GM12878 (cell line): ENCODE measurements around the gene GPR61. TPM values are rescaled to one million over a fixed set of nuclear protein-coding genes. Genes with fewer than 3 reads are reported as not detected.

ENCODE experiments used
- ATAC-seq: fragments of 200-7000 bp; cut with Tn5 transposase; 3 replicates; pipeline ENCODE4 v1.9.1; 2020; ENCODE audit warnings: mild to moderate bottlenecking, moderate library complexity
- BruUV-seq: library from RNA; stranded (reverse); fragments of 400-500 nt; replicated peaks from 2 replicates; lab custom pipeline; 2021; lab: Mats Ljungman, UMichigan
- CTCF ChIA-PET: fragments of 300-600 bp; sonication (Branson Sonifier 250); formaldehyde crosslinking; extraction: SDS; loops from one replicate; lab custom pipeline; 2021; ENCODE audit warnings: inconsistent platforms; lab: Yijun Ruan, JAX
- POLR2A ChIA-PET: fragments of 350-600 bp; formaldehyde crosslinking; extraction: SDS; loops from one replicate; lab custom pipeline; 2021; ENCODE audit warnings: inconsistent platforms; lab: Charles Lee
- RAD21 ChIA-PET: fragments of 300-600 bp; sonication (Branson Sonifier 250); formaldehyde crosslinking; loops from one replicate; lab custom pipeline; 2023; ENCODE audit warnings: antibody characterized with exemption; ENCODE audit not compliant: unreplicated experiment; lab: Charles Lee
- SMC1A ChIA-PET: fragments of 300-600 bp; sonication (Branson Sonifier 250); formaldehyde crosslinking; loops from one replicate; lab custom pipeline; 2023; ENCODE audit not compliant: unreplicated experiment, uncharacterized antibody; lab: Charles Lee
- DNase-seq: peaks from one replicate; pipeline ENCODE4 v3.0.0-alpha.2; 2011; ENCODE audit warnings: low read depth, low spot score
- FAIRE-seq: peaks from 3 replicates; lab custom pipeline; 2011; peaks lifted over from hg19 to GRCh38; lab: Jason Lieb, UNC
- H2AFZ ChIP-seq: 2 replicates; pipeline ENCODE4 v1.6.0; 2011; ENCODE audit warnings: low read depth, low read length, control low read depth; ENCODE audit not compliant: control insufficient read depth
- H3K27ac ChIP-seq: 2 replicates; pipeline ENCODE4 v1.5.1; 2011; ENCODE audit warnings: control low read depth; ENCODE audit not compliant: control insufficient read depth, insufficient read depth
- H3K27me3 ChIP-seq, 2 experiments: replicated peaks in 1 of 2; 2 replicates each; pipeline versions ENCODE4 v1.6.0 to v1.6.1; 2011; ENCODE audit warnings: low read length in 1 of 2; ENCODE audit not compliant: control insufficient read depth in 2 of 2, insufficient read depth in 2 of 2
- H3K36me3 ChIP-seq, 2 experiments: 2 replicates each; pipeline ENCODE4 v1.5.1; 2011; ENCODE audit warnings: low read length in 1 of 2; ENCODE audit not compliant: control insufficient read depth in 2 of 2, insufficient read depth in 2 of 2
- H3K4me1 ChIP-seq: 2 replicates; pipeline ENCODE4 v1.6.1; 2011; ENCODE audit warnings: mild to moderate bottlenecking, low read length, moderate library complexity, mixed read lengths; ENCODE audit not compliant: control insufficient read depth, insufficient read depth
- H3K4me2 ChIP-seq: 2 replicates; pipeline ENCODE4 v1.6.0; 2011; ENCODE audit warnings: control low read depth; ENCODE audit not compliant: control insufficient read depth, insufficient read depth
- H3K4me3 ChIP-seq: fragments of 200-600 bp; sonication (generic); 2 replicates; pipeline ENCODE4 v1.5.1; 2016
- H3K79me2 ChIP-seq: 2 replicates; pipeline ENCODE4 v1.6.0; 2011; ENCODE audit warnings: low read length; ENCODE audit not compliant: control insufficient read depth, insufficient read depth
- H3K9ac ChIP-seq: 2 replicates; pipeline ENCODE4 v1.8.0; 2011; ENCODE audit warnings: low read length, control low read depth, mixed read lengths; ENCODE audit not compliant: control insufficient read depth, insufficient read depth
- H3K9me3 ChIP-seq: replicated peaks from 3 replicates; pipeline ENCODE4 v1.5.1; 2011; ENCODE audit warnings: mild to moderate bottlenecking, low read length; ENCODE audit not compliant: control insufficient read depth, insufficient read depth
- H4K20me1 ChIP-seq: 2 replicates; pipeline ENCODE4 v1.6.0; 2011; ENCODE audit not compliant: control insufficient read depth, insufficient read depth
- CHD2 ChIP-seq: IDR thresholded peaks from 2 replicates; pipeline ENCODE4 v1.6.1; 2011; ENCODE audit warnings: low read depth, low read length, improper control_type of control experiment, borderline replicate concordance
- DPF2 ChIP-seq: fragments of 450-650 bp; IDR thresholded peaks from 2 replicates; pipeline ENCODE4 v1.6.1; 2017; ENCODE audit warnings: mild to moderate bottlenecking
- GABPA ChIP-seq: IDR thresholded peaks from 2 replicates; pipeline ENCODE4 v1.6.1; 2014; ENCODE audit warnings: antibody characterized with exemption, low read depth, mild to moderate bottlenecking, inconsistent platforms
- HDAC6 ChIP-seq: fragments of 200-600 bp; sonication (generic); IDR thresholded peaks from one replicate; pipeline ENCODE4 v1.8.0; 2017; ENCODE audit warnings: antibody characterized with exemption; ENCODE audit not compliant: unreplicated experiment
- IKZF1 ChIP-seq: fragments of 450-650 bp; conservative IDR thresholded peaks from 2 replicates; pipeline ENCODE4 v1.6.1; 2017; ENCODE audit warnings: antibody characterized with exemption, mild to moderate bottlenecking
- NBN ChIP-seq: fragments of 450-650 bp; IDR thresholded peaks from 2 replicates; pipeline ENCODE4 v1.6.1; 2016
- NR2C1 ChIP-seq: fragments of 450-650 bp; IDR thresholded peaks from 2 replicates; pipeline ENCODE4 v1.6.1; 2017; ENCODE audit warnings: antibody characterized with exemption, mild to moderate bottlenecking, moderate library complexity
- NRF1 ChIP-seq: conservative IDR thresholded peaks from 2 replicates; pipeline ENCODE4 v1.6.1; 2011; ENCODE audit warnings: mild to moderate bottlenecking, low read depth, low read length, improper control_type of control experiment
- PML ChIP-seq: IDR thresholded peaks from 2 replicates; pipeline ENCODE4 v1.6.1; 2012; ENCODE audit warnings: low read length, inconsistent platforms
- SIX5 ChIP-seq: IDR thresholded peaks from 2 replicates; pipeline ENCODE4 v1.6.1; 2011; ENCODE audit warnings: mild to moderate bottlenecking, low read depth, low read length, moderate library complexity; ENCODE audit not compliant: severe bottlenecking
- SP1 ChIP-seq: IDR thresholded peaks from one replicate; pipeline ENCODE4 v1.6.1; 2011; ENCODE audit warnings: low read depth, low read length
- SREBF2 ChIP-seq: IDR thresholded peaks from 2 replicates; pipeline ENCODE4 v1.6.1; 2012; ENCODE audit warnings: mild to moderate bottlenecking, low read length
- TCF3 ChIP-seq: IDR thresholded peaks from 2 replicates; pipeline ENCODE4 v1.6.1; 2012; ENCODE audit warnings: low read depth, mild to moderate bottlenecking, low read length, borderline replicate concordance; ENCODE audit not compliant: insufficient read depth
- WGBS: methylation state at CpG from one replicate; pipeline ENCODE4 v1.1.6; 2016; ENCODE audit warnings: low lambda C conversion rate; ENCODE audit not compliant: insufficient replicate concordance, insufficient coverage; ENCODE audit errors: missing lambda C conversion rate; 5-methylcytosine and 5-hydroxymethylcytosine counted together
- in situ Hi-C: fragments of 300-500 bp; cut with MboI; formaldehyde crosslinking; loops from 9 replicates; pipeline ENCODE4 v1.14.3; 2018; ENCODE audit warnings: mixed read lengths
- intact Hi-C: fragments of 100-400 bp; cut with micrococcal nuclease; formaldehyde crosslinking; loops from one replicate; pipeline ENCODE4 v1.14.2; 2022; ENCODE audit not compliant: unreplicated experiment
- polyA plus RNA-seq, 11 experiments: library from polyadenylated mRNA; depleted of rRNA in 4 of 11; unstranded in 6 of 11; stranded (reverse) in 5 of 11; fragments of >200 nt; fragmentation: Nextera tagmentation in 4 of 11; fragmentation: Illumina TruSeq in 1 of 11; extraction: Ambion mirVana in 4 of 11; extraction: Trizol in 1 of 11; gene quantifications; 1 replicate in 1 of 11; 2 replicates in 10 of 11; pipeline versions ENCODE4 v1.2.1 to v1.2.3, GENCODE V29; 2011 to 2016; ENCODE audit warnings: inconsistent platforms in 2 of 11, missing spikeins in 2 of 11, low read depth in 1 of 11
- total RNA-seq, 4 experiments: library from RNA; depleted of rRNA in 3 of 4; stranded (reverse); fragments of >200 nt in 3 of 4; fragmentation: Illumina TruSeq in 1 of 4; extraction: Trizol in 1 of 4; gene quantifications; 2 replicates each; pipeline versions ENCODE4 v1.2.1 to v1.2.3, GENCODE V29; 2013 to 2021
- TF ChIP-seq, protein P1 (sequence below): fragments of 450-650 bp; IDR thresholded peaks from 2 replicates; pipeline ENCODE4 v1.6.1; 2017; ENCODE audit warnings: mild to moderate bottlenecking
- TF ChIP-seq, protein P2 (sequence below): fragments of 450-650 bp; IDR thresholded peaks from 2 replicates; pipeline ENCODE4 v1.6.1; 2018; ENCODE audit warnings: mild to moderate bottlenecking, low read depth, moderate library complexity; ENCODE audit not compliant: partially characterized antibody
- TF ChIP-seq, protein P3 (sequence below): IDR thresholded peaks from 2 replicates; pipeline ENCODE4 v1.6.1; 2011; ENCODE audit warnings: borderline replicate concordance, low read depth, mild to moderate bottlenecking, moderate library complexity, mixed read lengths, low read length; ENCODE audit not compliant: insufficient read depth; ENCODE audit errors: extremely low read length

Gene GPR61
- total and polyA plus RNA-seq, 10 of the 15 experiments (the other 5 are each of a cell fraction or from before 2014, with no cell fraction given), result 0.19 to 1.1 (median 0.35) TPM; not detected in 2

DNA sequence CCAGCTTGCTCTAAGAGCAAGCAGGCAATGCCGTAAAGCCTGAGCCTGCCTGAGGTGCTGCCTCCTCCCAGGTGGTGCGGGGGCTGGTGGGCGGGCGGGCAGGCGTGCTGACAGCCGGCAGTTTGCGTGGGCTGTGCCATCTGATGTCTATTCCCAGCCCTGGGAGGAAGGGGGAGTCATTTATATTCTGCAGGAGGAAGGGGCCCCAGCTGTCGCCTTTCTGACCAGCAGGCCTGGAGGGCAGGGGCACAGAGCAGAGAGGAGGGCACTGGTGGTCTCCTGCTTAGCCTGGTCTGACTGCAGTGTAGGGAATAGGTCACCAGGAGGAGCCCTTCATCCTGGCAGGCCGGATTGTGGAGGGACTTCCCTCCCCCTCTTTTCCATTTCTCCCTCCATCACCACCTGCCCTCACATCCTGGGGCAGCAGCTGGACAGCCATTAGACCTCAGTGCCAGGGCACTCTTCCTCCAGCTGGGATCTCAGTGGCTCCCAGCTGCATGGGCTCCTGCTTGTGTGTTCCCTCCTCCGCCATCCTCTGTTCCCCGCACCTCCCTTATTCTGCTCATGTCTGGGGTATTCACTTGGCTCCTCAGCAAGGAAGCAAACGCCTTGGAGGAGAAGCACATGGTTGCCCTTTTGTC, 41.4 kb upstream of the GPR61 start (continued):
- TF ChIP-seq, protein P1, sequence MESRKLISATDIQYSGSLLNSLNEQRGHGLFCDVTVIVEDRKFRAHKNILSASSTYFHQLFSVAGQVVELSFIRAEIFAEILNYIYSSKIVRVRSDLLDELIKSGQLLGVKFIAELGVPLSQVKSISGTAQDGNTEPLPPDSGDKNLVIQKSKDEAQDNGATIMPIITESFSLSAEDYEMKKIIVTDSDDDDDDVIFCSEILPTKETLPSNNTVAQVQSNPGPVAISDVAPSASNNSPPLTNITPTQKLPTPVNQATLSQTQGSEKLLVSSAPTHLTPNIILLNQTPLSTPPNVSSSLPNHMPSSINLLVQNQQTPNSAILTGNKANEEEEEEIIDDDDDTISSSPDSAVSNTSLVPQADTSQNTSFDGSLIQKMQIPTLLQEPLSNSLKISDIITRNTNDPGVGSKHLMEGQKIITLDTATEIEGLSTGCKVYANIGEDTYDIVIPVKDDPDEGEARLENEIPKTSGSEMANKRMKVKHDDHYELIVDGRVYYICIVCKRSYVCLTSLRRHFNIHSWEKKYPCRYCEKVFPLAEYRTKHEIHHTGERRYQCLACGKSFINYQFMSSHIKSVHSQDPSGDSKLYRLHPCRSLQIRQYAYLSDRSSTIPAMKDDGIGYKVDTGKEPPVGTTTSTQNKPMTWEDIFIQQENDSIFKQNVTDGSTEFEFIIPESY, result no peak
- no peak for TF ChIP-seq NRF1
- no peak for TF ChIP-seq CHD2

- DNase-seq (no peak), FAIRE-seq (no peak), ATAC-seq (no peak)
- BruUV-seq, result no TSS peak
- H3K9me3 ChIP-seq, result no peaks in the 10 kb centered on the region
- H3K36me3 ChIP-seq, result peaks cover 7 to 20% of the 10 kb centered on the region in 2 experiments; a peak in 3 of 4 replicates
- 80% methylated on average over 7 of the region's 7 CpGs for WGBS
- peaks cover 4% of the 10 kb centered on the region; the same call in 1 of the 2 replicates for H4K20me1 ChIP-seq
- ChIA-PET POLR2A (interaction anchor here (0.6 to 2.4 kb wide), 6 partner anchors 13 to 74 kb away, joined by 3 to 10 read pairs (median 4); no protein-coding TSS in a partner anchor), CTCF (interaction anchor here (0.6 to 26.7 kb wide), 15 partner anchors 9 to 369 kb away, joined by 3 to 1280 read pairs (median 4); partner anchors contain the start of genes AMIGO1, GPR61 and GSTM1), RAD21 (interaction anchor here (0.7 to 13.4 kb wide), 7 partner anchors 9 to 73 kb away, joined by 3 to 422 read pairs (median 4); no protein-coding TSS in a partner anchor), SMC1A (interaction anchor here (0.7 to 14.4 kb wide), 5 partner anchors 8 to 399 kb away, joined by 3 to 431 read pairs (median 3); no protein-coding TSS in a partner anchor)
- peaks cover 4% of the 10 kb centered on the region for H3K4me1 ChIP-seq
- no peaks in the 10 kb centered on the region for H3K27me3 ChIP-seq
- H3K4me2 ChIP-seq, result no peak overlapping the region
- H3K27ac ChIP-seq, result no peak overlapping the region
- intact Hi-C loops (no loop called here), in situ Hi-C loops (no loop called here)
- H3K9ac ChIP-seq, result no peak overlapping the region
- no peak overlapping the region for H2AFZ ChIP-seq
- H3K4me3 ChIP-seq, result no peak overlapping the region
- H3K79me2 ChIP-seq, result peaks cover 9% of the 10 kb centered on the region
- TF ChIP-seq SREBF2 (no peak), HDAC6 (no peak), TCF3 (no peak), SP1 (no peak), GABPA (no peak), SIX5 (no peak), IKZF1 (no peak), NBN (no peak), PML (no peak), DPF2 (no peak), NR2C1 (no peak)
- TF ChIP-seq, protein P2, sequence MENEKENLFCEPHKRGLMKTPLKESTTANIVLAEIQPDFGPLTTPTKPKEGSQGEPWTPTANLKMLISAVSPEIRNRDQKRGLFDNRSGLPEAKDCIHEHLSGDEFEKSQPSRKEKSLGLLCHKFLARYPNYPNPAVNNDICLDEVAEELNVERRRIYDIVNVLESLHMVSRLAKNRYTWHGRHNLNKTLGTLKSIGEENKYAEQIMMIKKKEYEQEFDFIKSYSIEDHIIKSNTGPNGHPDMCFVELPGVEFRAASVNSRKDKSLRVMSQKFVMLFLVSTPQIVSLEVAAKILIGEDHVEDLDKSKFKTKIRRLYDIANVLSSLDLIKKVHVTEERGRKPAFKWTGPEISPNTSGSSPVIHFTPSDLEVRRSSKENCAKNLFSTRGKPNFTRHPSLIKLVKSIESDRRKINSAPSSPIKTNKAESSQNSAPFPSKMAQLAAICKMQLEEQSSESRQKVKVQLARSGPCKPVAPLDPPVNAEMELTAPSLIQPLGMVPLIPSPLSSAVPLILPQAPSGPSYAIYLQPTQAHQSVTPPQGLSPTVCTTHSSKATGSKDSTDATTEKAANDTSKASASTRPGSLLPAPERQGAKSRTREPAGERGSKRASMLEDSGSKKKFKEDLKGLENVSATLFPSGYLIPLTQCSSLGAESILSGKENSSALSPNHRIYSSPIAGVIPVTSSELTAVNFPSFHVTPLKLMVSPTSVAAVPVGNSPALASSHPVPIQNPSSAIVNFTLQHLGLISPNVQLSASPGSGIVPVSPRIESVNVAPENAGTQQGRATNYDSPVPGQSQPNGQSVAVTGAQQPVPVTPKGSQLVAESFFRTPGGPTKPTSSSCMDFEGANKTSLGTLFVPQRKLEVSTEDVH, result no peak
- TF ChIP-seq, protein P3, sequence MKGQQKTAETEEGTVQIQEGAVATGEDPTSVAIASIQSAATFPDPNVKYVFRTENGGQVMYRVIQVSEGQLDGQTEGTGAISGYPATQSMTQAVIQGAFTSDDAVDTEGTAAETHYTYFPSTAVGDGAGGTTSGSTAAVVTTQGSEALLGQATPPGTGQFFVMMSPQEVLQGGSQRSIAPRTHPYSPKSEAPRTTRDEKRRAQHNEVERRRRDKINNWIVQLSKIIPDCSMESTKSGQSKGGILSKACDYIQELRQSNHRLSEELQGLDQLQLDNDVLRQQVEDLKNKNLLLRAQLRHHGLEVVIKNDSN, result no peak
Observed at GRCh38 chr1:109499081-109499480, 40.6 kb upstream of the GPR61 start.
